GM19025 (cell line): ENCODE data around the gene EYS.
"Not testable (repeated sequence)": the region's sequence is repeated elsewhere in the genome, so short reads cannot be mapped to it uniquely, and the experiment has no call there.

Experiments
- ATAC-seq: cut with Tn5 transposase; IDR thresholded peaks from one replicate; pipeline ENCODE4 v1.9.1; 2021; ENCODE audit warnings: mild to moderate bottlenecking, low read depth, moderate library complexity; ENCODE audit not compliant: unreplicated experiment

Gene EYS

DNA sequence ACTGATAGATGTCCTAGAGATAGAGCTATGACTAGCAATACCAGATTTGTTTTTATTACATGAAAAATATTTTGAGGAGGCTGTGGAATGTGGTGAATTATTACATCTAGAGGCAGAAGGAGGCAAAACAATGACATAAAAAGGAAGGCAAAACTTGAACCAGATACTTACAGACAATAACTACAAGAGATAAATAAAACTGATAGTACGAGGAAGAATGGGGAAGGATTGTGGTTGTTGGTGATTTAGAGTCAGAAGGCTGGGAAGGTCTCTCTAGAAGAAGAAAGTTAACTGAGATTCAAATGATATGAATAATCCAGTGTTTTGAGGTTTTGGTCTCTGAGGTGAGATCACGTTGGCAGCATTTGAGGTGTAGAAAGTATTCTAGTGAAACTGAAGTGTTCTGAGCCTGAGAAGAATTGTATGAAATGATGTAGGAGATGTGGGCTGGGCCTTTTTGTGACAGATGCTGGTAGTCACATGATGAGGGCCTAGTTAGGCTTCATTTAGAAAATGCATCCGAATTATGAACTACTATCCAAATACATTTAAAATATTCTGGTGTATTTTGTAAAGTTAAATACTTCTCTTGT is 589.1 kb downstream of the EYS start:
- no peak for ATAC-seq

DNA sequence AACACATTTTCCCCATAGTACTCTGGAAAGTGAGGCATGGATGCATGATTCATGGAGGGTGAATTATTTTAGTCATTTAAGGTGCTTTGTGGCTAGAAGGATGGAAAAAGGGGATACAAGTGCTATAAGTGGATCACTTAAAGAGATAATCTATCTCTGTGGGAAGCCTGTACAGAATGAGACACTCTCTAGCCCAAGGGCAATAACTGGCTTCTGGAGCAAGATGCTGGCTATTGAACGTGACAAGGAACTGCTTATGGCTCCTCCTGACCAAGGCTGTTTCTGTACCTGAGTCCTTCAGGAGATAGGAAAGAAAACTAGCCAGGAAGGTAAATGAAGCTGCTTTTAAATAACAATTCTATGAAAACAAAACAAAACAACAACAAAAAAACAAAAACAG is 590.7 kb downstream of the EYS start:
- ATAC-seq: no peak

DNA sequence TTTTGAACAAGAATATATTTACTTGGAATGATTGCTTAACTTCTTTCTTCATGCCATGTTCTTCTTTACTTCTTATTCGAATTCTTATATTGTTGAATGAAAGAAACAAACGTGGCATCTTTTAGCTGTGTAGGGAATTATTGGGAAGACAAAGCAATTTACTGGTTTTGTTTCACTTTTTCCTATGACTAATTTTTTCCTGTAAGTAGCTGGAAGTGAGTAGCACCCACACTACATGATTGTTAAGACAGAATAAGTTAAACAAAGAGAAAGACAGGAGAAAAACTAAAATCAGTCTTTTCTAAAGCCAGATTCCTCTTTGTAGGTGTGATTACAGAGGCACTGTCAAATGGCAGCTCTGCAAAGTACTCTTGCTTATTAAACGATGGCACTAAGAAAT is 593.4 kb downstream of the EYS start:
- ATAC-seq: no peak

DNA sequence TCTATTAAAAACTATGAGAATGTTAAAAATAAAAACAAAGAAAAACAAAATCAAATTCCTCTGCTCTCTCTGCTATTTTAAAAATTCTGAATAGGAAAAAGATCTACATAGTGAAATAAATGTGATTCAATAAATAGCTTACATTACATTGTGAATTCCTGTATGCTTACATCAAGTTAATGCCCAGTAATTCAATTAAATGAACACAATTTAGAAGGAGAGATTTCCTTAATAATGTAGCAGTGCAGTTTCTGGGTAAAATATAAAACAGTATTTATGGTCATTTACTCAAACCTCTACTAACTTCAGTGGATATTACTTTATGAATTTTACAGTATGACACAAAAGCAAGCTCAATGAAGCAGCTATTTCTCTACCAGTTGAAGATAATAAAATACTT is 594.6 kb downstream of the EYS start:
- no peak for ATAC-seq

DNA sequence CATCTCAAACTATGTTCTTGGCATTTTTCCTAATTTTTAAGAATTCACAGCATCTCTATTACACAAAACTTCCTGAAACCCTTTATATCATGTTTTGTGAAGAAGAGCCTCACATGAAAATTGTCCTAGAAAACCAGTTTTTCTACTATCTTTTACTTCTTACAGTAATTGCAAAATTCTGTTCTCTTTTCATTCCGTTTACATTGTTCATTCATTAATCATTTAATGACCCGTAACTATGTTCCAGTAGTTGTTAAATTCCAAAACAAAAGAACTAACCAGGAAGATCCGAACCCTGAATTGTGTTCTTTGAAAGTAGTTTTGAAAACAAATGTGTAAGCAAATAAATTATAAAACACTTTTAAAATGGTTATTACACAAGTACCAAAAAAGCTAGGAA is 597.0 kb downstream of the EYS start:
- no peak for ATAC-seq

DNA sequence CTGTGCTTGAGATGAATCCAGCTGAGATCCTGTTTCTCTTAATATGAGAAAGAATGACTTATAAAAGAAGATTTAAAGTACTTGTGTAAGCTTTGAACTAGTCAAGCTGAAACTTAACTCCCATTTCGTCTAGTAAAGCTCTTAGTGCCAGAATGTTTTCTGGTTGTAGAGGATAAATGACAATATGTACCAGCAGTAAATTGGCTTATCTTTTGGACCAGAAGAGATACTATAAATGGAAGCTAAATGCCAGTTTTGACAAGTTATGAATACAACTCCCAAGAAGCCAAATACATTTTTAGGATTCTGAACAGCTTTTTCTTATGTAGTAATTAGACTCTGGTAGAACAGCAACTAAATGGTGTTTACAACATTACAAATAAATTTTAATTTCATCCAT is 608.7 kb downstream of the EYS start:
- ATAC-seq: no peak

DNA sequence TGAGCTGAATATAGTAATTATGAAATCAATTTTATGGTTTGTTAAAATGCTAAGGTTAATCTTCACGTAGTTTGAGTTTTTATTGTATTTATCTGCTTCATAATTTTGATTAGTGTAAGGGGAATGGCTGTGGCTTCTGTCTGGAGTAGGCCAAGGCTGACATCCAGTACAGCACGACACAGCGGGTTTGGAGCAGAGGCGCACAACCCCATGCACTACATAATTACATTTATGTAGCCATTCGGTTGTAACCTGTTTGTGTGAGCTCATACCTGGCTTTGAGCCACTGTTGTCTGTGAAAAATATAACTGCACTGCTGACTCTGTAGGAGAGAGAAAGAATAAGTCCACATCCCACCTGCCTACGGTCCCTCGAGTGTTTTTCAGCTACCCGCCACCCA is 615.5 kb downstream of the EYS start:
- ATAC-seq: no peak

DNA sequence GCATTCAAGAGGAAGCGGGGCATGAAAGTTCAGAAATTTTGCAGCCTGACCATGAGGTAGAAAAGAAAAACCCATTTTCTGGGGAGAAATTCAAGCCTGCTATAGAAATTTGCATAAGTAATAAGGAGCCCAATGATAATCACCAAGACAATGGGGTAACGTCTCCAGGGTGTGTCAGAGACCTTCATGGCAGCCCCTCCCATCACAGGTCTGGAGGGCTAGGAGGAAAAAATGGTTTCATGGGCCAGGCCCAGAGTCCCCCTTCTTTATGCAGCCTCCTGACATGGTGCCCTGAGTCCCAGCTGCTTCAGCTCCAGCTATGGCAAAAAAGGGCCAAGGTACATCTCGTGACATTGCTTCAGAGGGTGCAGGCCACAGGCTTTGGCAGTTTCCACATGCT is 618.5 kb downstream of the EYS start:
- no peak for ATAC-seq

DNA sequence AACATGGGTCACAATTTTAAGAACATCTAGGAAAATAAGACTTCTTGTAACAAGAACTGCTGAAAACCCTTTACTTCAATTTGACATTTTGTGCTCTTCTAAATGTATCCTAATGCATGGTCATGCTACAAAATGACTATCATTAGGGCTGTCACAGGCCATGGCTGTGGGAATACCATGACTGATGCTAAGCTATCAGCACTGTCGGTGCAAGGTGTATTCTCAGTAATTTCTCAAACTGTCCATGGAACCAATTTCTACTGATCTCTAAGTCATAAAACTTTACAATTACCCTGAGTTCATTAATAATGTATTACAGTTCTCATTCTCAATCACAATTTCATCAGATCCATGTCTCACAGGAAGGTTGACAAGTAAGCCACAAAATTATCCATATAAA is 625.3 kb downstream of the EYS start:
- no peak for ATAC-seq

DNA sequence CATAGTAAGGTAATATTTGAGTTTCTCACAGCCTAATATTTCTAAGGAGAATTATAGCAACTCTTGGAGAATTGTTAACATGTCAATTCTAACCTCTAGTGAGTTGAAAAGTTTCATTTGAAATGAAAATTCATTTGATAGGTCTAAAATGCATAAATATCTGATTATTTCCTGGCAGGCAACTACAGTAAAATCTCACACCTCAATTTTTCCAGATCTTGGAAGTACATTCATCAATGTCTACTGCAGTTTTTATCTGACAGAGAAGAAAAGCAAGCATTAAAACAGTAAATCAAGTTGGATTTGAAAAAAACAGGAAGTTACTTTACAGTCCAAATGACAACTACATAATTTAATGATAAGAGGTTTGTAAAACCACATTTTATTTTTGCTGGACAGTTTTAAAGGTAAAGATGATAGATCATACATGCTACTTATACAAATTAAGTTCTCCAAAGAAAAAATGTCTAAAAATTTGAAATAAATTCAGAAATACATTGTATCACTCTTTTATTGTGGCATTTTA is 631.3 kb downstream of the EYS start:
- no peak for ATAC-seq

DNA sequence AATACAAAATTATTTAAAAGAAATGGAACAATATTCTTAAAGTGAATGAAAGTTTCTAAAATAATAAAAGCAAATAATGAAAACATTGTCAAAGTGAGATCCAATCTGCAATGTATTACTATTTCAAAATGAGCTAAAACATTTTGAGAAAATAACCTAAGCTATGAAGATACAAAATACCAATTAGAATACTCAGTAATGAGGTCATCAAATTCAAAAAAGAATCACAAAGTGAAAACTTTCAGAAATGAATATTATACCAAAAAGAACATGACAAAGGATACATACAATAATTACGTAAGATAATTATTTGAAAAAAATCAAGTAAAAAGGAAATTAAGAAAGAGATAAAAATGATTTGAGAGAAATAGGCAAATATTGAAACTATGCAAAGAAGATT is 634.5 kb downstream of the EYS start:
- ATAC-seq: no peak

DNA sequence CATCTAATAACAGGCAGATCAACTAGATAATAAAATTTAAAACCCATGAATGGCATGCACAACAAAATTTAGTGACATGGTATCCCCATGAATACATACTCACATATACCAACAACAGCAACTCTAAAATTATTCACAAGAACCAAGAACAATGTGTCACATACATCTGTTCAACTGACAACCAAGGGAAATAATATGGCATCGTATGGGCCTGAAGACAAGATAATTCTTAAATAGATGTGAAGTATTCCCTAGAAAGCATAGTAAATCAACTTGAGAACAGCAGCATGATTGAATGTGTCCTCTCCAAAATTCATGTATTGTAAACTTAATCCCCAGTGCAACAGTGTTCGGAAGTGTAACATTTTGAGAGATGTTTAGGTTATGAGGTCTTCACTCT is 635.5 kb downstream of the EYS start:
- ATAC-seq: no peak

DNA sequence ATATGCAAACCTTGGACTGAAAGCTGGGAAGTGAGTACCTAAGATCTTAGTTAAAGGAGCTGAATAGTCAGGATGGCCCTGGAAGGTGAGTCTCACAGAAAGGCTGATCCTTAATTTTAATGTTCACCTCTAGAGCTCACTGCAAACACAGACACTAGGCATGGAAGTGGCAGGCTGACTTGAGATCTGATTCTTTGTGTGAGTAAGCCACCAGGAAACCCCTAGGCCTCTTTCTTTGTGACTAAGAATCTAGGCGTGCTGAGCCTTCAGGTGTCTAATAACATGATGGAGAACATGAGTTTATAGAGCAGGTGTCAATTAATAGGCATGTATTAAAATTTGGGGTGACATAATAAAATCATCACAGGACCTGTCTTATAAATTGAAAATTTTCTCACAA is 642.2 kb downstream of the EYS start:
- no peak for ATAC-seq

DNA sequence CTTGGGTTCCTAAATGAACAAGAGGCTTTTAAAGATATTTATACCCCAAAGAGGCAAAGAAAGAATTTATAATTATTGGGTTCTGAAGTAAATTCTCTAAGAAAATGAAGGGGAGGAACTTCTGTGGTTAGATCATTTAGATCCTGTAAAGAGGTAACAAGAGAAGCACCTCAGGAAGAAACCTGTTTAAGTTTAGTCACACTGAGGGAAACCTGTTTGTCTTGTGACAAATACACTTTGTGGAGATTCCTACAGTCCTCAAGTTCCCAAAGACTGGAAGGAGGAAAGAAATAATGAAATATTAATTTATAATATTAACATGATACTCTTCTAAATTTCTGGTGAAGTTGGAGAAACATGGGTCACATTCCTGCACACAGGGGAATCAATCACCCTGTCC is 647.5 kb downstream of the EYS start:
- ATAC-seq: no peak

DNA sequence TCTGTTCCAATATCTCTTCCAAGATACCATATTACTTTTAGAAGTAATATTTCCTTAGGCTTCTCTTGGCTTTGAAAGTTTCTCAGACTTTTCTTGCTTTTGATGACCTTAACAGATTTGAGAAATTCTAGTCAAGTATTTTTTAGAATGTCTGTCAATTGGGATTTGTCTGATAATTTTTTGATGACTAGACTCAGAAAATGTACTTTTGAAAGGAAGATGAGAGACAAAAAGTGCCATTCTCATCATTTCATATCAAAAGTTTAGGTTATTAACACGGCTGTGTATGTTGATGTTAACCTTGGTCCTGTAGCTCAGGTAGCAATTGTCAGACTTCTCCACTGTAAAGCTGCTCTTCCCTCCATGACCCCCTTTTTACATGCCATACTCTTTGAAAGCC is 651.5 kb downstream of the EYS start:
- no peak for ATAC-seq

DNA sequence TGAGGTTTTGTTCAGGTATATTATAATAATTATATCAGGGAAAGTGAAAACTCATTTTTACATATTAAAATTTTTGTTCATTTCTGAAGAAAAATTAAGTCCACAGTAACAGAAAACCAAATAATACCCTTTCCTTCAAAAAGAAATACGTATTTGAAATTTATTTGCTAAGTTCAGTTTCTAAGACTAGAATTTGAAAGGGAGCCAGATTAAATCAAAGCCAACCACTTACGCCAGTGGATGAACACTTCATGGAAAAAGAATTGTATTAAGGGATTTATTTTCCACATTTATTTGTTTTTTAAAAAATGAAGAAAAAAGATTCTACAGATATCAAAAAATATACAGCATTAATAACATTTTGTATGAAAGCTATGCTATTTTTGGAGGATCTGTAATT is 654.4 kb downstream of the EYS start:
- no peak for ATAC-seq

DNA sequence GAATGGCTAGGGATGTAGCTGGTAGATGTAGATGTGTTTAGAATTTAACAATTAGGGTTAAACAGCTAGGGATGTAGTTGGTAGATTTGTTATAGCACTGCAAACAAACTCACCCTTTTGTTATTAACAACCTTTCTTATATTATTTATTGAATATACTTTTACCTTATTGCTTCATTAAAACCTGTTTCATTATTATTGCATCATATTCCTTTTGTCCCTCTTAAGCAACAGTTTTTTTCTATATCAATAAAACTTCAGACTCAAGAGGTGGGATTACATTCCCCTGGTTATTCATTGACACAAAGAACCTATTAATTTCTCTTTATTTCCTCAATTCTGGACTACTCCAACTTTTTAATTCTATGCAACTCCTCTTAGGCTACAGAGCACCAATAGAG is 661.2 kb downstream of the EYS start:
- no peak for ATAC-seq

DNA sequence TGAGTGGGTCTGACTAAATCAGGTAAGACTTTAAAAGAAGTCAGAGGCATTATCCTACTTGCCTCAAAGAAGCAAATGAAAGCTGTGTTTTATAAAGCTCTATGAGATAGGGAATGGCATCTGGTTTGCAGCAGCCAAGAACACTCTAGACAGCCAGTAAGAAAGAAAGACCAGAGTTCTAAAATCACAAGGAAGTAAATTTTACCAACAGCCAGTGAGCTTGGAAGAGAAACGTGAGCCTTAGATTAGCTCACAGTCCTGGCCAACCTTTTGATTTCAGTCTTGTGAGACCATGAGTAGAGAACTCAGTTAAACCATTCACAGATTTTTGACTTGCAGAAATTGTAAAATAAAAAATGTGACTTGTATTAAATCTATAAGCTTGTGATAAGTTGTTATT is 693.0 kb downstream of the EYS start:
- ATAC-seq: no peak

DNA sequence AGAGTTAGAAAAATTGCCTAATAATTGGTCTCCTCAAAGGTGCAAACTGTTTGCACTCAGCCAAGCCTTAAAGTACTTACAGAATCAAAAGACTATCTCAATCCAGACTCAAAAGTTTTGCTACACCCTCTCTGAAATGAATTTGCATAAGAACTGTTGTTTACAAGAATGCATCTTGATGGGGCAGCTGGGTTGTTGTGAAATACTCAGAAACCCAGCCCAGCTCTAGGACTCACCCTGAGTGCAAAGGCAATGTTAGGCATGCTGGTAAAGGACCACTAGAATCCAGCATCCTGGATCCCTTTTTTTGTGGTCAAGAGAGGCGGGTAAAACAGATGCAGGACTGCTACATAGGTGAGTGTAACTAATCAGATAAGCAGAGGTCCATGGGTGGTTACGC is 700.2 kb downstream of the EYS start:
- no peak for ATAC-seq

DNA sequence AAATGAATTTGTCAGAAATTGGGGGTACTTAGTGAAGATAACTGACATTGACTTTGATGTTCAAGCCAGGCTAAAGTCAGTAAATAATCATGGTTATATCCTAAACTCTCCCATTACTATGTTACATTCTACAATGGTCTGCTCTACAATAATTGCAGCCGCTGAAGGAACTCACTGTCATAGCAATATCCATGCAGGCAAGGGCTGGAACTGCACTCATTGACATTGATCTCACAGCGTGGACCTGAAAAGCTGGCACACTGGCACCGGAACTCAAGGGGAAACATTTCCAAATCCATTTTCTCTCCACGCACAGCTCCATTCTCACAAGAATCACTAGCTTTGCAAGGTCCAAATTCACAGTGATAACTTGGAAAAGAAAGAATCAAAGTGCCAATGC is 702.7 kb downstream of the EYS start:
- ATAC-seq: no peak

DNA sequence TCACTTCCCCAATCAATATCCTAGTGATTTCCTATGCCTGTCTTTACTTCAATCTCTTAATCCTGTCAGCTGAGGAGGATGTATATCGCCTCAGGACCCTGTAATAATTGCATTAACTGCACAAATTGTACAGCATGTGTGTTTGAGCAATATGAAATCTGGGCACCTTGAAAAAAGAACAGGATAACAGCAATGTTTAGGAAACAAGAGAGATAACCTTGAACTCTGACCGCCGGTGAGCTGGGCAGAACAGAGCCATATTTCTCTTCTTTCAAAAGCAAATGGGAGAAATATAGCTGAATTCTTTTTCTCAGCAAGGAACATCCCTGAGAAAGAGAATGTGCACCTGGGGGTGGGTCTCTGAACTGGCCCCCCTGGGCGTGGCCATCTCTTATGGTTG is 704.1 kb downstream of the EYS start:
- not testable (repeated sequence) for ATAC-seq

DNA sequence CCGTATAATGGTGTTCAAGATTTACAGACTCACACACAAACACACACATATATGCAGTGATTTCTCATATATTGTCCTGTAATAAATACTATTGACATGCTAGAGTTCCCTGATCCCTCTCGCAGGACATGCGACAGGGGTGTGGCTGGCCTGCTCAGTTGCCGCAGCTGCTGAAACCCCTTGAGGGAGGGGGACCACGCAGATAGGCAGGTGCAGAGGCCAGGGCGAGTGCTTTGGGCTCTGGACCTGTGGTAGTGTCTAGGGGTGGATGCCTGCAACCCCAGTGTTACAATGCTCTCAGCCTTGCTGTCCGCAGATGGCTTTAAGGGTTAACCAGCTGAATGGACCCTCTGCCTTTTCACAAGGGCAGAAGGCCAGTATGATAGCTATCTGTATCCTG is 706.2 kb downstream of the EYS start:
- ATAC-seq: no peak

DNA sequence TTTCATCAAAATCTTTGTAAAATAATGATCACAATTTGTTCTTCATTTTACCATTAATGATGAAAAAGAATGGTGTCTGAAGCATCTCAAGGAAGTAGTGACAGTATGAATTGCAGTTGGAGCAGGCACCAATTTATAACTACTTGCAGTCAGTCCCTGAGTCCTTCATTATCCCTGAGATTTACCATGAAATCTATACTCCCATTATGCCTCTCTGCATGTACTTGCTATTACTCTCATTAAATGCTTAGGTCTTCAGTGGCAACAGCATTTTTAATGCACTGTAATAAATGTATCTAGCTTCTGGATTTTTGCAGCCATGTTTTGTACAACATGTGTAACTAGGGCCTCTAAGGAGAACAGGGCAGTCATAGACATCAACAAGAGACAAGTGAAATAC is 708.8 kb downstream of the EYS start:
- no peak for ATAC-seq
